Liver (tissue), 9 donors: Measurements from ENCODE around the gene GZMB. TPM values are rescaled to one million over a fixed set of nuclear protein-coding genes. Genes with fewer than 3 reads are reported as not detected.

Experiments
- DNase-seq: peaks from one replicate; pipeline ENCODE4 v3.0.0-alpha.2; 2017; ENCODE audit warnings: low spot score
- H3K27ac ChIP-seq, 2 donors: one replicate each; pipeline ENCODE4 v1.7.0; 2013; ENCODE audit warnings: inconsistent platforms in 2 of 2, low read length in 2 of 2, control low read depth in 1 of 2, low read depth in 1 of 2, mild to moderate bottlenecking in 1 of 2
- H3K27me3 ChIP-seq, 4 donors: one replicate each; pipeline versions ENCODE4 v1.6.1 to v1.7.0; 2013; ENCODE audit warnings: low read length in 3 of 4, inconsistent platforms in 1 of 4, mild to moderate bottlenecking in 1 of 4, moderate library complexity in 1 of 4; ENCODE audit not compliant: control insufficient read depth in 4 of 4, insufficient read depth in 4 of 4
- H3K36me3 ChIP-seq, 4 donors: one replicate each; pipeline versions ENCODE4 v1.6.1 to v1.7.0; 2013; ENCODE audit warnings: low read length in 3 of 4, mild to moderate bottlenecking in 3 of 4, low read depth in 1 of 4, moderate library complexity in 1 of 4; ENCODE audit not compliant: control insufficient read depth in 4 of 4, insufficient read depth in 3 of 4
- H3K4me1 ChIP-seq, 4 donors: one replicate each; pipeline versions ENCODE4 v1.6.1 to v1.7.0; 2013; ENCODE audit warnings: low read length in 3 of 4, mild to moderate bottlenecking in 3 of 4, moderate library complexity in 1 of 4; ENCODE audit not compliant: control insufficient read depth in 4 of 4, insufficient read depth in 4 of 4
- H3K4me3 ChIP-seq, 3 donors: one replicate each; pipeline versions ENCODE4 v1.6.1 to v1.7.0; 2013; ENCODE audit warnings: low read length in 3 of 3, control low read depth in 1 of 3, low read depth in 1 of 3, mild to moderate bottlenecking in 1 of 3
- H3K9ac ChIP-seq, 2 donors: one replicate each; pipeline ENCODE4 v1.7.0; 2013; ENCODE audit warnings: low read length in 2 of 2, mild to moderate bottlenecking in 2 of 2, moderate library complexity in 2 of 2, control low read depth in 1 of 2, low read depth in 1 of 2
- H3K9me3 ChIP-seq, 4 donors: one replicate each; pipeline versions ENCODE4 v1.6.1 to v1.7.0; 2013; ENCODE audit warnings: low read length in 3 of 4; ENCODE audit not compliant: control insufficient read depth in 4 of 4
- ATF3 ChIP-seq: IDR thresholded peaks from 2 replicates; pipeline ENCODE4 v1.6.1; 2016; ENCODE audit warnings: antibody characterized with exemption
- CTCF ChIP-seq: fragments of 150-350 bp; IDR thresholded peaks from 2 replicates; pipeline ENCODE4 v1.5.1; 2017; ENCODE audit warnings: improper control_type of control experiment, low read depth, low read length; ENCODE audit not compliant: missing input control
- FOXA2 ChIP-seq: IDR thresholded peaks from 2 replicates; pipeline ENCODE4 v1.6.1; 2016; ENCODE audit warnings: antibody characterized with exemption
- GABPA ChIP-seq, 2 donors: IDR thresholded peaks in 1 of 2; conservative IDR thresholded peaks in 1 of 2; 2 replicates each; pipeline ENCODE4 v1.6.1; 2016; ENCODE audit warnings: antibody characterized with exemption in 2 of 2, mild to moderate bottlenecking in 1 of 2, moderate library complexity in 1 of 2
- JUND ChIP-seq, 2 donors: IDR thresholded peaks; 2 replicates each; pipeline ENCODE4 v1.6.1; 2016; ENCODE audit warnings: antibody characterized with exemption in 2 of 2
- MAX ChIP-seq: IDR thresholded peaks from 2 replicates; pipeline ENCODE4 v1.6.1; 2016; ENCODE audit warnings: antibody characterized with exemption
- RAD21 ChIP-seq, 2 donors: IDR thresholded peaks; 2 replicates each; pipeline ENCODE4 v1.6.1; 2016; ENCODE audit warnings: antibody characterized with exemption in 2 of 2, mild to moderate bottlenecking in 2 of 2
- REST ChIP-seq: IDR thresholded peaks from 2 replicates; pipeline ENCODE4 v1.6.1; 2016; ENCODE audit warnings: antibody characterized with exemption, mild to moderate bottlenecking
- TAF1 ChIP-seq: conservative IDR thresholded peaks from 2 replicates; pipeline ENCODE4 v1.6.1; 2016; ENCODE audit warnings: antibody characterized with exemption, mild to moderate bottlenecking
- YY1 ChIP-seq: IDR thresholded peaks from 2 replicates; pipeline ENCODE4 v1.6.1; 2016; ENCODE audit warnings: antibody characterized with exemption, mild to moderate bottlenecking
- WGBS: extraction: QIAGEN DNeasy Blood & Tissue Kit; methylation state at CpG from one replicate; pipeline ENCODE4 v1.1.7; 2013; 5-methylcytosine and 5-hydroxymethylcytosine counted together
- polyA plus RNA-seq, 2 donors: library from polyadenylated mRNA; stranded (reverse) in 1 of 2; unstranded in 1 of 2; fragments of 200-250 nt in 1 of 2; fragments of >200 nt in 1 of 2; fragmentation: Nextera tagmentation in 1 of 2; extraction: Ambion mirVana in 1 of 2; gene quantifications; one replicate each; pipeline versions ENCODE4 v1.2.1 to v1.2.3, GENCODE V29; 2013 to 2015
- total RNA-seq, 2 donors: library from RNA; depleted of rRNA; stranded (reverse); fragments of >200 nt; gene quantifications; one replicate each; pipeline ENCODE4 v1.2.3, GENCODE V29; 2014
- donor health status: healthy.
- donor health status: healthy.
- donor health status: healthy.
- donor health status: healthy.
- donor health status: healthy.

The GZMB gene
- total and polyA plus RNA-seq, 4 donors: 0.17 to 1.9 (median 0.63) TPM

- TF ChIP-seq MAX: no peak
- TF ChIP-seq JUND (IDR thresholded peaks at IDR 0.05): no peak
These were observed 35.7 kb upstream of the GZMB start (continued) for GRCh38 chr14:24669651-24670050.

GRCh38 chr14:24665440-24665991 lies 31.5 kb upstream of the GZMB start:
- WGBS: 42% methylated on average over 4 of the region's 4 CpGs
- Histone ChIP-seq H3K4me1 (no peaks in the 10 kb centered on the region), H3K27me3 (no peaks in the 10 kb centered on the region), H3K36me3 (no peaks in the 10 kb centered on the region), H3K27ac (no peak overlapping the region), H3K4me3 (no peak overlapping the region), H3K9me3 (no peaks in the 10 kb centered on the region), H3K9ac (no peak overlapping the region)
- TF ChIP-seq YY1 (no peak), CTCF (no peak), REST (no peak), TAF1 (no peak), GABPA (IDR thresholded peaks at IDR 0.05 in 1 of 2, conservative IDR thresholded peaks at IDR 0.05 in 1 of 2) (no peak)
- DNase-seq: no peak

- 75% methylated on average over 4 of the region's 4 CpGs for WGBS
- Histone ChIP-seq H3K9me3 (no peaks in the 10 kb centered on the region), H3K4me3 (no peak overlapping the region), H3K4me1 (no peaks in the 10 kb centered on the region), H3K27ac (no peak overlapping the region), H3K36me3 (no peaks in the 10 kb centered on the region), H3K27me3 (no peaks in the 10 kb centered on the region), H3K9ac (no peak overlapping the region)
- no peak for DNase-seq
- TF ChIP-seq ATF3: no peak
- no peak for TF ChIP-seq JUND (IDR thresholded peaks at IDR 0.05)
- TF ChIP-seq FOXA2: no peak
- no peak for TF ChIP-seq TAF1
- no peak for TF ChIP-seq YY1
- TF ChIP-seq RAD21 (IDR thresholded peaks at IDR 0.05): no peak
These were observed 30.4 kb upstream of the GZMB start for GRCh38 chr14:24664366-24664765.
